HG02973 (cell line): Measurements from ENCODE around the gene KRTAP29-1.

Experiments
- ATAC-seq: cut with Tn5 transposase; IDR thresholded peaks from one replicate; pipeline ENCODE4 v1.9.1; 2021; ENCODE audit warnings: moderate library complexity; ENCODE audit not compliant: unreplicated experiment

KRTAP29-1 gene

DNA sequence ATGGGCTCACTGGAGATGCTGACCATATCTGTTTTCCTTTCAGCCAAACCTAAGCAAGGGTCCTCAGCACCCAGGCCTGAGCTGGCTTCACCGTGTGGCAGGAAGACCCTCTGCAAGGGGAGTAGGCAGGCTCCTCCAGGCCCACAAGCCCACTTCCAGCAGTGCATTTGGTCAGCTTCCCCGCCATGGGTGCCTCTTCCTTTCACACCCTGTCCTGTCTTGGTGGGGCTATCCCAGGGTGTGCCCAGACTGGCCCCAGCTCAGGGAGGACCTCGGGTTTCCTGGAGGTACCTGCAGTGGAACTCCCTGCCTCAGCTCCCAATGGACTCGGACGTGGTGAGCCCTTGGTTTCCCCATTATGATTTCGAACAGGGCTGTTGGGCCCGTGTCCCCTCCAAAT, 25.6 kb upstream of the KRTAP29-1 start:
- ATAC-seq = no peak

DNA sequence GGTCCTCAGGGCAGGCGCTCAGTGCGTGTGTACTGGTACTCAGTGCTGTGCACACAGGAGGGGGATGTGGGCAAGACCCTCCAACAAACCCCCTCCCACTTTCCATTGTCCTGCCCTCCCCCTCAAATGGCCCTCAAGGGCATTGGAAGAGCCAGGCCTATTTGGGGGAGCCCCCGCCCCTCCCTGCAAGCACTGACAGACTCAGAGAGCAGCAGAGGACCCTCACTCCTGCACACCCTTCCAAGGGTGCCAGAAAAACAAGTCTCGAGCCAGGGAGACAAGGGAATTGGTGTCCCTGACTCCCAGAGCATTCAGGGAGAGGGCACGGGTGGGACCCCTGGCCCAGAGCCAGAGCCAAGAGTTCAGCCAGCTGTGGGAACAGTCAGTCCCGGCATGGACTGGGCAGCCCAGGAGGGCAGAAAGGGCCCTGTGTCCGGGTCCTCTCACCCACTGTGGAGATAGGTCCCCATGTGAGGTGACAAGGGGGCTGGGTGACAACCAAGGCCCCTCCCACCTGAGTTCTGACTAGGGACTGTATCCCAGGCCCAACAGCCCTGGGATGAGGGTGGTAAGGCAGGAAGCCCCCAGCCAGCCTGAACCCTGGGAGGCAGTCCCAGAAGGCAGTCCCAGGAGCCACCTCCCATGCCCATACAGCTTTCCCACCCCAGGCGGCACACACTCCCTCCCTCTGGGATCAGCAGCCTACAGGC, 24.9 kb upstream of the KRTAP29-1 start:
- ATAC-seq = no peak

DNA sequence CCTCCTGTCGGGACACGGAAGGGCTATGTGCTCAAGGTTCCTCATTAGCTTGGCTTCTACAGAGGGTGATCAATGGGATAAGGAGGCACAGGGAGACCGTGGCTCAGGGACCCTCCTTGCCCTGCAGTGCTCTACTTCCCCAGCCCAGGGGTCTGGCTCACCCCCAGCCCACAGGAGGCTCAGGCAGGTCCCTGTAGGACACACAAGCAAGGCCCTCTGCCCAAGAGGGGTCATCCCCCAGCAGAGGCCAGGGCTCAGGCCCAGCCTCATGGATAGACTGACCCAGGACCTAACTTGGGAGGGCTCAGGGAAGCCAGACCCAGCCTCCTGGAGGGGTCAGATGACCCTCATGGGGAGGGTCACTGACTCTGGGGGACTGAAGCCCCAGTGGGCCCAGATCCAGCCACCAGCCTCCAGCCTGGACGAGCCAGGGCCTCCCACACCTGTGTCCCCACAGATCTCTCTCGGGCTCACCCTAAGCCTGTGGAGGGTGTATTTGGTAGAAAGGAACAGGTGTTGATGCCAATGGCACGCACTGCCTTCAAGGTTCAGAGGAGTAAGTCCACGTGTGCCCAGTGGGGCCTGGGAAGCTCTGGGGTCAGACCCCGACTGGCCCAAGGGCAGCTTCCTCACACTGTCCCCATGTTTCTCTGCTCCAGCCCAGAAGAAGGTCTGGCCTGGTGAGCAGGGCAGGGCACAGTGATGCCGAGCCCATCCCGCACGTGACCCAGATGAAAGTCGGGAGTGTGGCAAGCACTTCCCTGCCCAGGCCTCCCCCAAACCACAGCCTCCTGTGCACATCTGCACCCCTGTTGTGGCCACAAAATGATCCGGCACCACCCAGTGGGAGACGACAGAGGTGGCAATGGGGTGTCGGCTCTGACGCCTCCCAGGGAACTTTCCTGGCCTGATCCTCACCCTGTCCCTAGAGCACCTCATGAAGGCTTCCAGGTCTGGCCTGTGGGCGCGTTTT, 23.8 kb upstream of the KRTAP29-1 start:
- ATAC-seq = no peak

DNA sequence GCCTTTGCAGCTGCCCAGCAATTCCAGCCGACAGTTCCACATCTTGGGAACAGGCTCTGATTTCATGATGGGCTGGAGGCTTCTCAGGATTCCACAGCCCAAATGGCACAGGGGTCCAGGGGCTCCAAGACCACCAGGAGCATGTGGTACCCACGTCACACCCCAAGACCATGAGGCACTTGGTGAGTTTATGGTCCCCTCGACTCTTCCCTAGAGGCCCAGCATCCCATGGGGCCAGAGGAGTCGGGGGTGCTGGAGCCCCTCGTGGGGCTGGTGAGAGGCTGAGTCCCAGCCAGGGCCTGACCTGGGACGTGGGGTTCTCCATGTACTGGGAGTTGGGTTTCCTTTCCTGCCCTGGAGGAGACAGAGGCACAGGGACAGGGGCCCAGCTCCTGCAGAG, 23.0 kb upstream of the KRTAP29-1 start:
- ATAC-seq = no peak

DNA sequence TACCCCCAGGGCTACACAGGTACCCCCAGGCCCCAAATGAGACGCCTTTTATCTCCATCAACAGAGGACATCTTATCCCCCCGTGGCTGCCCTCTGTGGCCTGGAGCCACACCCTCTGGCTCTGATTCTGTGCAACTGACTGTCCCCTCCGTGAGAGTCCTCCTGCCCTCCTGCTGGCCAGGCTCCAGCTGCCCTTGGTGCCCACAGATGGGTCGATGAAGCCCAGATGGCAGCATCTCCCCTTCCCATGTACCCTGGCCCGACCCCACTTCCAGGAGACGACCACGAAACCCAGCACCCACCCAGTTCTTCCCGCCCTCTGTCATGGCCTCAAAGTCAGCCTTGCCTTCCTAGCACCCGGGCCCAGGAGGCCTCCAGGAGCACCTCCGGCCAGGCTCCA, 22.5 kb upstream of the KRTAP29-1 start:
- ATAC-seq = no peak

DNA sequence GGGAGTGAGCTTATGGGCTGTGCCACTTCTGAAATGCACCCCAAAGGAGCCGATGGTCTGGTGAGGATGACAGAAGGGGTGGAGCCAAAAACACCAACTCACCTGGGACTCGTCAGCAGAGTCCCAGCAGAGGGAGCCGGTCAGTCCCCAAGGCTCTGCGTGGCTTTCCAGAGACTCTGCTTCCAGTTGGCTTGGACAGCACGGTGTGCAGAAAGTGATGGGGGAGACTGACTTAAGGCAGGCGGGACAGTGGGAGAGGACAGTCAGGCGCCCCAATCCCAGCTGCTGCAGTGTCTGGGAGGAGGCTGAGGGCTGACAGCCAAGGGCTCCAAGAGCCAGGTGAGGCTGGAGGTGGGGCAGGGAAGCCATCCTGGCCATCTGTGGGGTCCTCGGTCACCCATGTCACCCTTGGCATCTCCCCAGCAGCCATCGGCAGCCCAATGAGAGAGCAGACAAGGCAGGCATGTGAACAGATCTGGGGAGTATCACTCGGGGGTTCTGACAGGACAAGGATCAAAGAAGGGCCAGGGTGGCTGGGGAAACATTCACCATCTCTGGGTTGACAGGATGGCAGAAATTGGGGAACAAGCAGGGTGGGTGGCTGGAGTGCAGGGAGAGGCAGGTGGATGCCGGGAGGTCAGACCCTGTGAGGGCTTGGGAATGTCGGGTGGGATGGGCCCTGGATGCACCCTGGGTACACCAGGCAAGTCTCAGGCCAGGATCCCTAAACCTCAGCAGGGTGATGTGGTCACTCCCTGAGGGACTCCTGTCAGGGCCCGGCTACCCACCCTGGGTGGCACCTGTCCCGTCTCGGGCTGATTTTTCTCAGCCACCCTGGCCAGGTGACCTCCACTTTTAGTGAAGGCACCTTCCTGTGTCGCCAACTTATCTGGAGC, 21.8 kb upstream of the KRTAP29-1 start:
- no peak for ATAC-seq

DNA sequence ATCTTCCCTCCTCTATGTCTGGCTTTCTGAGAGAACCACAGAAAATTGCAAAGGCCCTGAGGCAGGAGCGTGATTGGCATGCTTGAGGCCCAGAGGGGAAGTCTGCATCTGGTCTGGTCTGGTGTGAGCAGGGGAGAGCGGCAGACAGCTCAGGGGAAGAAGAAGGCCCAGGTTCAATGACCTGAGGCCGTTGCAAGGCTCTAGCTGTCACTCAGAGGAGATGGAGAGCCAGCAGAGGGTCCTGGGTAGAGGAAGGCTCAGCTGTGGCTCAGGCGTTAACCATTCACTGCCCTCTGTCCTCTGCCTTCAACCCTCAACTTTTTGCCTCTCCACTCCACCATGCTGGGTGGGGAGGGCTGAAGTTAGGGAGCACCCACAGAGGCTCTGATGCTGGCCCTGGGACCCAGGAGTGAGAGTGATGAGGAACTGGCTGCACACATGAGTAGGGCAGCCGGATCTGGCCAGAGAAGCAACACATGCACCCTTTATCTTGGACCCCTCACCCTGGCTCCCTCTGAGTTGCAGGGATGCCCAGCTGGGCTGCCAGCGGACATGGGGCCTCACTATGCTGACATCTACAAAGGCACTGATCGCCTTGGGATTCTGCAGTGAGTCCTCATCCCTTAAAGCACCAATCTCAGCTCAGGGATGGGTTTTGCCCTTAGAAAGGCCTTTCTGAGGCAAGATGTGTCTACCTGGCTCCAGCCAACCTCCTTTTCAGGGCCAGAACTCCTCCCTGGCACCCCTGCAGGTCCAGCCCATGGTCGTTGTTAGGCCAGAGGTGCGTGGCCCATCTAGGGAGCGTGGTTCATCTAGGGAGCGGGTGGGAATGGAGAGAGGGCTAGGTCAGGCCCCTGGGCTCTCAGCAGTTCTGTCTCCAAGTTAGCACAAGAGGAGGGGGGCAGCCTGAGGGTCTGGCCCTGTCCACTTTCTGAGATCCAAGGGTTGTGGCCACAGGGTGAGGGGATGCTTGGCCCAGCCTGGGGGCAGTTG, 20.5 kb upstream of the KRTAP29-1 start:
- ATAC-seq = no peak

DNA sequence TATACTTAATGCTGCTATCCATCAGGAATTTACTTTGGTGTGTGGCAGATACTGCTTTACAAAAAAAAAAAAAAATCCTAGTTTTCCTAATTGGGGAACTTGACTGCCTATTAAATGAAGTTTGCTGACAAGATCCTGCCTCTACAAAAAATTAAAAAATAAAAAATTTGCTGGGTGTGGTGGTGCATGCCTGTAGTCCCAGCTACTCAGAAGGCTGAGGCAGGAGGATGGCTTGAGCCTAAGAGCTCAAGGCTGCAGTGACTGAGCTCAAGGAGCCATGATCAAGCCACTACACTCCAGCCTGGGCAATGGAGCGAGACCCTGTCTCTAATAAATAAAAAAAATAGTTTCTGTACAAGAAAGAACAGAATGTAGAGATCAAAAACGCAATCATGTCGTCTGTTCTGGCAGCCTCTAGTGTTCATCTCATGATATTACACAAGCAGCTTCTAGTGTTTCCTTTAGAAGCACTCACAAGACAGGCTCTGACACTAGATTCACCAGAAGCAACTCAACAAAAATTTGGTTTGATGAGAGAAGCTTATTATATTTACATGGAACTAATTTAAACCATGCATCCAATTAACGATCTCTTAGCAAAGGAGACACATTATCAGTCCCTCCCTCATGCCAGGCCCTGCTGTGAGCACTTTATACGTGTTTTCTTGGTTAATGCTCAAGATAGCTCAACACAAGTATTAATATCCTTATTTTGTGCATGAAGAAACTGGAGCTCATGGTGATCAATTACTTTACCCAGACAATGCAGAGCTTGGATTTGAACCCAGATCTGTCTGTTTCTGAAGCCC, 19.6 kb upstream of the KRTAP29-1 start:
- no peak for ATAC-seq

DNA sequence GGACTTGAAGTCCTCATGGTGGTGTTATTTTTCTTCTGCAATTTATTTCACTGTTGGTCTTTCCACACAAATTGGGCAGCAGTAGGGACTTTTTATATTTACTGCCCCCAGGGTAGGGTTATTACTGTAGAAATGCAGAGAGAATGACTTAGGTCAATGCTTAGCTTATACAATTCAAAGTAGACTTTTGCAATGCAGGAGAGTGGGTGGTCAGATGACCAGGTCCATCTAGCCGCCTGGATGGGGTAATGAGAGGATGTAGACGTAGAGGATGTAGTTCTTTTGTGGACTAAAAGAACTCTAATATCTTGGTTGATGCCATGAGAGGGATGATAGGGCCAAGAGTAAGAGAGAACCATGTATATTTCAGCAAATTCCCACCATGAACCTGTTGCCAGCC, 15.6 kb upstream of the KRTAP29-1 start:
- no peak for ATAC-seq

DNA sequence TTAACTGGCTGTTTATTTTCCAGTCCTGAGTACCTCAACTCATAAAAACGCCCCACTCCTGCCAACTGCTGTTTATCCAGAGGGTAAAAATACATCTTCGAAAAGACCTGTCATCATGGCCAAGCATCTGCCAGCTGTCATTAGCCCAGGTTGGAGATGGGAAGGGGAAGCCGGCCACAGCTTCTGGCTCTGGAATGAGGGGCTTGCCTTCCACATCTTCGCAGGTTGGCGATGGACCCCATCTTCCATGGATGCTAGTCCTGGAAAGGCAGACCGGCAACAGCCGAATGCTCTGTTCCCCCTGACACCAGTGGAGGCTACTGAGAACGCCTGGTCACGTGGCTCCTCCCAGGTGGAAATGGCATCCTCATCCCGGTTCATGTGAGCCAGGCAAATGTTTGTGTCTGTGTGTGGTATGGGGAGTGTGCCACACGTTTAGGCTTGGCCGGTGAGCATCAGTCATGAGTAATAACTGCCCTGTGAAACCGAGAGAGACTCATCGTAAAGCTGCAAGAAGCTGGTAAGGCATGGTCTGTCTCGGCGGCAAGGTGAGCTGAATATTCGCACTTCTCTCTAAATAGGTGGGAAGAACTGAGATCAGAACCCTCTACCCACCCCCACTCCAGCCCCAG, 13.3 kb upstream of the KRTAP29-1 start:
- ATAC-seq = no peak

DNA sequence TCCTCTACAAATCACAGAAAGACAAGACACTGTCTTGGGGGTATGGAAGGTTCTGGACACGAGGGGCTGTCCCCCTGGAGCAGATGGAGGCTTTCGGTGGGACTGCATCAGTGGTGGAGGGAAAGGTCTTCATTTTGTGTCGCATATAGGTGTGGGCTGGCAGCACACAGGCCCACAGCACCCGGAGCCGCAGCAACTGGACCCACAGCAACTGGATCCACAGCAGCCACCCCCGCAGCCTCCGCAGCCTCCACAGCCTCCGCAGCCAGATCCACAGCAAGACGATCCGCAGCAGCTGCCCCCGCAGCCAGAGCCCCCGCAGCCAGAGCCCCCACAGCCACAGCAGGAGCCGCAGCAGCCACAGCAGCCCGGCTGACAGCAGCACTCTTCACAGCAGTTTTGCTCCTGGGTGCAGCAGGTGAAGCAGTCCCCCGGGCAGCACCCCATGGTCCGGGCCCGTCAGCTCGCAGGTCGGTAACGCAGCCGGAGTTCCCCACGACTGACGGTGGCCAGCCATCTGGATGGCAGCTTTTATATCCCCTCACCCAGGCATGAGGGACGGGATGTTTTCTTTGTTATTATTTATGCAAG, 12.6 kb upstream of the KRTAP29-1 start, which contains the start of gene KRTAP17-1:
Gene KRTAP17-1, minus strand, starts transcription at position 507 of the 591 bp plus-strand sequence. Its CDS starts 60 bp downstream, at position 447.
- ATAC-seq = no peak

DNA sequence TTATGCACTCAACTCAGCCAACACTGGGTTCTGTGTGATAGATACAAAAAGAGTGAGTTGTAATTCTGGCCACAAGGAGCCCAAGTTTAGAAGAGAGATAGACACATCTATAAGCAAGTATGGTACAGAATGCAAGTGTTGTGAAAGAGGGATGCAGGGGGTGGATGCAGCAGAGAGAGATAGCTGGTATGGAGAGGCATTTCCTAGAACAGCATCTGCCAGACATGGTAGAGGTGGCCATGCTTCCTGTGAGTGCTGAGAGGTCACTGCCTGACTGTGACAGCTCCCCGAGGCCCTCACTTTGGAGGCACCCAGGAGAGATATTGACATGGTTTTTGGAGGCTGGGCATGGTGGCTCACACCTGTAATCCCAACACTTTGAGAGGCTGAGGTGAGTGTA, 8.5 kb upstream of the KRTAP29-1 start:
- no peak for ATAC-seq

DNA sequence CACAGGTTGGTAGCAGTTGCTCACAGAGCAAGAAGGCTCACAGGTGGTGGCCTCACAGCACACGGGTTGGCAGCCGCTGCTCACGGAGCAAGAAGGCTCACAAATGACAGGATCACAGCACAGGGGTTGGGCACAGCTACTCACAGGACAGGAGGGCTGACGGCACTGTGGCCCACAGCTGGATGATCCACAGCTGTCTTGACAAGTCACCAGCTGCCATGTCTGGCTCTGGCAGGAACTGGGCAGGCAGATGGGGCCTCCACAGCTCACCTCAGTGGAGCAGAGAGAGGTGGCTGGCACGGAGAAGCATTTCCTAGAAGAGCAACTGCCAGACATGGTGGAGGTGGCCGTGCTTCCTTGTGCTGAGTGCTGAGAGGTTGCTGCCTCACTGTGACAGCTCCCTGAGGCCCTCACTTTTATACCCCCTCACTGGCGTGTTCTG, 6.3 kb upstream of the KRTAP29-1 start, which contains the start of gene KRTAP16-1:
Gene KRTAP16-1, minus strand, starts transcription at position 392 of the 442 bp plus-strand sequence. Its CDS starts 56 bp downstream, at position 336.
- no peak for ATAC-seq

DNA sequence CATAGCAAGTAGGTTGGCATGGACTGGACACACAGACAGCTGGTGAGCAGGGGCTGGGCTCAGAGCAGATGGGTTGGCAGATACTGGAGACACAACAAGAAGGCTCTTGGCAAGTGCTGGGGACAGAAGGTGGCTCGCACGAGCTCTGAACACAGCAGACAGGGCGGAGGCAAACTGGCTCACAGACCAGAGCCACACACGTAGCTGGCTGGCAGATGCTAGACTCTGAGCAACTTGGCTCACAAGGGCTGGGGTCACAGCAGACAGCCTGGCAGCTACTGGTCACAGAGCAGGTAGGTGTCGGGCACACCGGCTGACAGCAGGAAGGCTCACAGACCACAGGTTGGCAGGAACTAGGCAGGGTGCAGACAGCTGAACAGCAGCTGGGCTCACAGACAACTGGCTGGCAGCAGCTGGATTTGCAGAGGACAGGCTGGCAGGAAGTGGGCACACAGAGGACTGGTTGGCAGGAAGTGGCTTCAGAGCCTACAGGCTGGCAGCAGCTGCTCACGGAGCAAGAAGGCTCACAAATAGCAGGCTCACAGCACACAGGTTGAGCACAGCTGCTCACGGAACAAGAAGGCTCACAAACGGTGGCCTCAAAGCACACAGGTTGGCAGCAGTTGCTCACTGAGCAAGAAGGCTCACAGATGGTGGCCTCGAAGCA, 5.7 kb upstream of the KRTAP29-1 start:
- no peak for ATAC-seq

DNA sequence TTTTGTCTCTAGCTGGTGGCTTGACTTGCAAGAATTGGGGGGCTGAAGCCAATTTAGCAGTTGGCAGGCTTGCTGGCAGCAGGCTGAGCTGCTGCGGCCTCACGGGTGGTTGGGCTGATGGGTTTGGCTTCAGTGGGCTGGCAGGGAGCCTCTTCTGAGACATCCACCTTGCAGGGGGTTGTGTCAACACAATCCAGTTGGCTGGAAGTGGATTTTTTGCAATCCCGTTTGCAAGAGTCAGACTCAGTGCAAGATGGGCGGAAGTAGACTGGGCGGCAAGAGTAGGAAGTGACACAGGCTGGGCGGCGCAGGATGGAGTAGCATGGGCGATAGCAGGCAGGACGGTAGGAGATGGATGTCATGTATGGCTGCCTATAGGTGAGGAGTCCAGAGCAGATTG, 5.0 kb upstream of the KRTAP29-1 start:
- ATAC-seq = no peak

DNA sequence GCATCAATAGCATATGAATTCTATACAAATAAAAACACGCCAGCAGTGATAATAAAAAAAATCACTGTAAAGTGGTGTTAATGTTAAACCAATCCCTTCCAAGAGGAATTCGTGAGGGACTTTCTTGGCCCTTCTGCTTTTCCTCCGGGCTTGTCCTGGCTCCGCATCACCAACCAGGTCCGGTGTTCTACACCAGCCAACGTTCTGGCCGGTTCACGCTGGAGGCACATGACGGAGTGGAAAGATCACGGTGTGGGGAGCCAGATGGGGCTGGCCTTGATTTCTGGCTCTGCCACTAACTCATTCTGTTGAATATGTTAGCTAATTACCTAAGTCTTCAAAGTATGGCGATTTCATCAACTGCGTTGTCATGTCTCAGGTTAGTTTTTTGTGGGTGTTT, 1.4 kb upstream of the KRTAP29-1 start:
- no peak for ATAC-seq

DNA sequence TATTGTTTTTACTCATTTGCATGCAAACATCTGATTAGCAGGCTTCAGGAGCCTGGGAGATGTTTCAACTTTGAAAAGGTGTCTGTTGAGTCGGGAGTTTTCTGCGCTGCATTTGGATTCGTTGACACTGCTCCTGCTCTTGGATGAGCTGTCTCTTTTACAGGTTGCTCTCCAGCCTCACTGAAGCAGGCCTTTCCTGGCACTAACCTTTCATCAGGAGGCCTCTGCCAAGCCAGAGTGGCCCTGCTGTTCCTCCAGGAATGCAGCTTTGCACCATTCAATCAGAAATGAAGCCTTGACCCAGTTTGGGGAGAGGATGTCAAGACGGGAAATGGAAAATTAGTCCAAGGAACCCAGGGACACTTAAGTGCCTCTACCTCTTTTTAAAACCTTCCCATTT, 330 bp upstream of the KRTAP29-1 start:
- ATAC-seq = no peak
